GM10266 (cell line): ENCODE data around the gene NPSR1.

Source experiments
- DNase-seq: peaks from one replicate; pipeline ENCODE4 v3.0.0; 2012; ENCODE audit errors: extremely low spot score
- TF ChIP-seq, protein P1 (sequence below): IDR thresholded peaks from 2 replicates; pipeline ENCODE4 v1.5.1; 2012; ENCODE audit warnings: mild to moderate bottlenecking, low read depth; ENCODE audit not compliant: control insufficient read depth, insufficient read depth; ENCODE audit errors: missing control alignments

Gene NPSR1

DNA sequence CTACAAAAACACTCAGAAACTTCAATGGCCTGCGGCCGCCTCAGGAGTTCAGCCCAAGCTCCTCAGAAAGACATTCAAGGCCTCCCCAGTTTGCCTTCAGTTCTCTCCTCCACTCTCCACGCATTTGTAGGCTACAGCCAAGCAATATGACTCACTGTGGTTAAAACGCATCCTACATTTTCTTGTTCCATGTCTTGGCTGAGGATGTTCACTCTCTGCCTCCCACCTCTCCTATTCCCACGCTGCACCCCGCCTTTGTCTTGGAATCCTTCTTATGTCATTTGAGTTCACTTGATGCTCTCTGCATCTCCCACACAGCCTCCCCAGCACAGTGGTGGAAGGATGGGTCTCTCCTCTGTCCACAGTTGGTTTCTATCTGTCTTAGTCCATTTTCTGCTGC, 184.8 kb downstream of the NPSR1 start:
- TF ChIP-seq, protein P1, sequence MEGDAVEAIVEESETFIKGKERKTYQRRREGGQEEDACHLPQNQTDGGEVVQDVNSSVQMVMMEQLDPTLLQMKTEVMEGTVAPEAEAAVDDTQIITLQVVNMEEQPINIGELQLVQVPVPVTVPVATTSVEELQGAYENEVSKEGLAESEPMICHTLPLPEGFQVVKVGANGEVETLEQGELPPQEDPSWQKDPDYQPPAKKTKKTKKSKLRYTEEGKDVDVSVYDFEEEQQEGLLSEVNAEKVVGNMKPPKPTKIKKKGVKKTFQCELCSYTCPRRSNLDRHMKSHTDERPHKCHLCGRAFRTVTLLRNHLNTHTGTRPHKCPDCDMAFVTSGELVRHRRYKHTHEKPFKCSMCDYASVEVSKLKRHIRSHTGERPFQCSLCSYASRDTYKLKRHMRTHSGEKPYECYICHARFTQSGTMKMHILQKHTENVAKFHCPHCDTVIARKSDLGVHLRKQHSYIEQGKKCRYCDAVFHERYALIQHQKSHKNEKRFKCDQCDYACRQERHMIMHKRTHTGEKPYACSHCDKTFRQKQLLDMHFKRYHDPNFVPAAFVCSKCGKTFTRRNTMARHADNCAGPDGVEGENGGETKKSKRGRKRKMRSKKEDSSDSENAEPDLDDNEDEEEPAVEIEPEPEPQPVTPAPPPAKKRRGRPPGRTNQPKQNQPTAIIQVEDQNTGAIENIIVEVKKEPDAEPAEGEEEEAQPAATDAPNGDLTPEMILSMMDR: no peak
- no peak for DNase-seq

DNA sequence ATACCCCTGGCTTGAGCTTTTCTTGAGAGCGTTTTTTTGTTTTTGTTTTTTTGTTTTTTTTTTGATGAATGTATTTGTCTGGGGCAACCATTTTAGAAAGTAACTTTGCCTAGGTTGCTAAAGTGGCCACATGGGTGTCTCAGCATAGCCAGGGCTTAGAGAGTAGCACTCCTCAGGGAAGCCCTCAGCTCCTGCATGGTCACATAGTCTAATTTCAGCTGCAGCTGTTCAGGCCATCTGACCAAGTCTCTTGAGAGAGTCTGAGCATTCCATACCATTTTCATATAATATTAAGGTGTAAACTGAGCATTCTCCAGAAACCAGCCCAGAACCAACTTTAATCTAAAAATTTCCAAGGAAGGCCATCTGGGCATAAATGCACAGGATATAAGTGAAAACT, 186.4 kb downstream of the NPSR1 start:
- TF ChIP-seq, protein P1: no peak
- no peak for DNase-seq

DNA sequence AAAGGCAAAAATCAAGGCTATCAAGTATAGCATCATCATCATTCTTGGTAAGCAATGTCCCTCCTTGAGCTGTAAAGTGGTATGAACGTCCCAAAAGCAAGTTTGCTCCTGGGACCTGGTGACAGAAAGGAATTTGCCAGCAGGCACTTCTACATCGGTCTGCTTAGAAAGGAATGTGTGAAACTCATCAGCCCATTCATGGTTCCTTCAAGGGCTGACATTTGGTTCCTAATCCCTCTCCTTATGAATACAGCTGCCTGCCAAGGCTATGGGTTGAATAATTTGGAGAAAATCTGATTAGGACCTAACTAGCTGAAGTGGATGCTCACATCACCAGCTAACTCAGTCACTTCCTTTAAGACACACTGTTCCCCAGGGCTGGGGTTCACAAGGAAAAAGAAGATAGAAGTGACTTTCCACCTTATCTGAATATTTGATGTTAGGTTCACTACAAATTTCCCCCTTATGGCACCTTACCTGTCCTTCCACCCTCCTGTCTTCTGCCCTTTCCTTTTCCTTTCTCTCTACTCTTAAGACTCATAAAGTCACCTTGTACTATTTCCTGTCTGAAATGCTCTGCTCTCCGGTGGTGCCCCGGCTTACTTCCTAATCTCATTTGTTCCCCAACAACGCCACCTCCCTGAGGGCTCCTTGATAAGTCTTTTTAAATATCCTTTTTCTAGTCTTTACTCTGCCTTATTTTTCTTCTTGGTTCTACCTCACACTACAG, 187.1 kb downstream of the NPSR1 start:
- TF ChIP-seq, protein P1: no peak
- no peak for DNase-seq

DNA sequence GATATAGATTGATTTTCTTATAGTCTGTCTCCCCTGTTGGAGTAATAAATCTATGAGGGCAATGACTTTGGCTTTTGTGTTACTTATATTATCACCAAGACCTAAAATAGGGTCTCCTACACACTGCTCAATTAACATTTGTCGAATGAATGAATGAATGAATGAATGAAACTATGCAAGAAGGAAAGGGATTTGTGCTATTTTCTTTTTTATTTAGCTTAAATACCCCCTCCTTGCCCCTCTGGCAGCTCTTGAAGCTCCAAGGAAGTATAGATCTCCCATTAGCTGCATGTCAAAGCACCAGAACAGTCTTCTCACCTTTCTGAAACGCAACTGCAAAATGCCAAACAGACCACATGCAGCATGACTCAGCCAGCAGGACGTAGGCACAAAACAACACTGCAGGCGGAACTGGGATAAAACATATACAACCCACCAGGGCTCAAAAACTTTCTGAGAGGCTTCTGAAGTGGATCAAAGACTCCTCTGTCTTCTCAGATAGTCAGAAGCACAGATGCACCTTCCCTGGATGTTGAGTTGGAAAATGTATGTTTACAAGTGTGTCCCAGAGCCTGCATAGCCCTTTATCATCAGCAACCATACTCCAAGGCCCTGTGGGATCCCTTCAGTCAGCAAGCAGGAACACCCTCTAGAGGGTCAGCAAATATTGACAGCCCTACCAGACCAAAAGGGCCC, 187.8 kb downstream of the NPSR1 start:
- TF ChIP-seq, protein P1: no peak
- DNase-seq: no peak

DNA sequence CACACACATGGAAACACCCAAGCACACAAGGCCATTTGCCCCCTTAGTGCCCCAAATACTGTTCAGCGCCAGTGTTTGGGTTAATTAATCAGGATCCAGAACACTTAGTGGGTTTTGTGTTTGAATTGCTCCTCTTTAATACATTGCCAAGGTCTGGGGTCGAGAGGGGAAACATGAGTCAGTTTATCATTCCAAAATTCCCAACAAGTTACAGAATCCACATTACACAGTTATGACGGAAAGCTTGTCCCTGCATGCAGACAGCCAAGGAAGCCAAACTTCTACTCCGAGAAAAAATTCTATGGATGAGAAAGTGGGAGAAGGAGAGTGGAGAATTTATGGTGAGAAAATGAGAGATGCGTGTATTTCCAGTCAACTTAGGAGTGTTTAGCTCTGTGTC, 189.0 kb downstream of the NPSR1 start:
- TF ChIP-seq, protein P1: no peak

DNA sequence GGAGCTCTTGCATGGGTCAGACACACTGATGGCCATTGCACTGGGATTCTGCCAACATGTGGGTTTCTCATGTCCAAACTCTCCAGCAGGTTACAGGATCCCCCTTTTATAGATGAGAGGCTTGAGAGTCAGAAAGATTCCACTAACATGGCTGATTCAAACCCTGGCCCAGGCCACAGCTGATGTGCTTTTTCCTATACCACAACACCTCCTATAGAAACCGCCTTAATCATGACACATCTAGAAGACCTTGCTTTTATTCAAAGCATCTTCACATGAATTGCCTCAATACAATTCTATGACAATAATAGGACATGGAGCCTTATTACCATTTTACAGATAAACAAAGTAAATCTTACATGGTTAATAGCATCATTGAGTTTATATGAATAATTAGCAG, 190.7 kb downstream of the NPSR1 start:
- TF ChIP-seq, protein P1: no peak
- DNase-seq: no peak

More for the DNA sequence above, 189.0 kb downstream of the NPSR1 start:
- DNase-seq: no peak
